Upper lobe of left lung (tissue), 4 donors: ENCODE results near the gene ADCYAP1R1.

Experiments
- CTCF ChIP-seq, 6 experiments: fragments of 450-650 bp in 4 of 6; fragments of 200-600 bp in 2 of 6; sonication (generic) in 2 of 6; IDR thresholded peaks; one replicate each; pipeline ENCODE4 v1.5.1; 2016 to 2019; ENCODE audit warnings: antibody characterized with exemption in 6 of 6
- POLR2A ChIP-seq, 4 donors: fragments of 450-650 bp; IDR thresholded peaks; one replicate each; pipeline ENCODE4 v1.5.1; 2016 to 2017; ENCODE audit warnings: antibody characterized with exemption in 4 of 4, mild to moderate bottlenecking in 2 of 4

- TF ChIP-seq POLR2A (IDR thresholded peaks at IDR 0.05) (no peak), CTCF (IDR thresholded peaks at IDR 0.05) (no peak)
These were observed 15.4 kb downstream of the ADCYAP1R1 start for GRCh38 chr7:31067491-31067890.
